H9 (cell line): ENCODE measurements around the gene NFATC4. TPM values are rescaled to one million over a fixed set of nuclear protein-coding genes. Genes with fewer than 3 reads are reported as not detected.

ENCODE experiments used
- DNase-seq: peaks from one replicate; pipeline ENCODE4 v3.0.0-alpha.2; 2017
- H2AFZ ChIP-seq: one replicate; pipeline ENCODE4 v1.6.1; 2013; ENCODE audit warnings: mild to moderate bottlenecking, low read length, control low read depth, moderate library complexity
- H2AK5ac ChIP-seq: 2 replicates; pipeline ENCODE4 v1.6.1; 2013; ENCODE audit warnings: low read length, control low read depth, mixed read lengths; ENCODE audit not compliant: insufficient read length
- H2BK120ac ChIP-seq: one replicate; pipeline ENCODE4 v1.6.1; 2013; ENCODE audit warnings: low read depth, mild to moderate bottlenecking, low read length, control low read depth, inconsistent platforms; ENCODE audit not compliant: poor library complexity, severe bottlenecking
- H2BK12ac ChIP-seq: 2 replicates; pipeline ENCODE4 v1.6.1; 2013; ENCODE audit warnings: low read length, control low read depth, mixed read lengths, low read depth; ENCODE audit not compliant: insufficient read length
- H2BK15ac ChIP-seq: 2 replicates; pipeline ENCODE4 v1.6.1; 2013; ENCODE audit warnings: low read depth, low read length, control low read depth
- H2BK20ac ChIP-seq: one replicate; pipeline ENCODE4 v1.6.1; 2013; ENCODE audit warnings: low read depth, mild to moderate bottlenecking, low read length, control low read depth, inconsistent platforms; ENCODE audit not compliant: poor library complexity, severe bottlenecking
- H2BK5ac ChIP-seq: 2 replicates; pipeline ENCODE4 v1.6.1; 2013; ENCODE audit warnings: low read length, control low read depth, mixed read lengths; ENCODE audit not compliant: insufficient read length
- H3K14ac ChIP-seq: 2 replicates; pipeline ENCODE4 v1.6.1; 2013; ENCODE audit warnings: low read length, control low read depth; ENCODE audit not compliant: insufficient read depth
- H3K18ac ChIP-seq: 2 replicates; pipeline ENCODE4 v1.6.1; 2013; ENCODE audit warnings: low read depth, mild to moderate bottlenecking, mixed read lengths, low read length, control low read depth; ENCODE audit not compliant: insufficient read length
- H3K23ac ChIP-seq: 2 replicates; pipeline ENCODE4 v1.6.1; 2013; ENCODE audit warnings: low read length, control low read depth, mixed read lengths, low read depth; ENCODE audit not compliant: insufficient read length
- H3K23me2 ChIP-seq: 2 replicates; pipeline ENCODE4 v1.6.1; 2013; ENCODE audit warnings: low read depth, mild to moderate bottlenecking, mixed read lengths, low read length, control low read depth; ENCODE audit not compliant: insufficient read length, poor library complexity, severe bottlenecking
- H3K27ac ChIP-seq: 2 replicates; pipeline ENCODE4 v1.5.1; 2013; ENCODE audit warnings: low read length, control low read depth, mixed read lengths, low read depth; ENCODE audit not compliant: insufficient read length
- H3K27me3 ChIP-seq: 2 replicates; pipeline ENCODE4 v1.6.1; 2013; ENCODE audit warnings: low read length, control low read depth, inconsistent platforms; ENCODE audit not compliant: insufficient read depth
- H3K4ac ChIP-seq: 2 replicates; pipeline ENCODE4 v1.6.1; 2013; ENCODE audit warnings: low read depth, mild to moderate bottlenecking, control low read depth, inconsistent platforms, low read length, moderate library complexity
- H3K4me1 ChIP-seq: 2 replicates; pipeline ENCODE4 v1.6.1; 2013; ENCODE audit warnings: low read length, control low read depth, inconsistent platforms; ENCODE audit not compliant: insufficient read depth
- H3K4me2 ChIP-seq: 2 replicates; pipeline ENCODE4 v1.6.1; 2013; ENCODE audit warnings: low read length, control low read depth, mixed read lengths; ENCODE audit not compliant: insufficient read length, insufficient read depth
- H3K56ac ChIP-seq: 2 replicates; pipeline ENCODE4 v1.6.1; 2013; ENCODE audit warnings: low read depth, mild to moderate bottlenecking, mixed read lengths, low read length, control low read depth; ENCODE audit not compliant: insufficient read length
- H3K79me1 ChIP-seq: 2 replicates; pipeline ENCODE4 v1.6.1; 2013; ENCODE audit warnings: low read depth, mild to moderate bottlenecking, moderate library complexity, low read length, control low read depth, inconsistent platforms; ENCODE audit not compliant: insufficient read depth, poor library complexity, severe bottlenecking
- H3K79me2 ChIP-seq: 2 replicates; pipeline ENCODE4 v1.6.1; 2013; ENCODE audit warnings: low read length, control low read depth, inconsistent platforms; ENCODE audit not compliant: insufficient read depth
- H3K9ac ChIP-seq: 2 replicates; pipeline ENCODE4 v1.6.1; 2013; ENCODE audit warnings: low read length, control low read depth, mixed read lengths; ENCODE audit not compliant: insufficient read length; ENCODE audit errors: extremely low read depth
- H3K9me3 ChIP-seq: one replicate; pipeline ENCODE4 v1.6.1; 2013; ENCODE audit warnings: low read depth, low read length, inconsistent platforms; ENCODE audit not compliant: control insufficient read depth
- H3T11ph ChIP-seq: one replicate; pipeline ENCODE4 v1.6.1; 2013; ENCODE audit warnings: mild to moderate bottlenecking, low read length, control low read depth, inconsistent platforms
- H4K20me1 ChIP-seq: one replicate; pipeline ENCODE4 v1.6.1; 2013; ENCODE audit not compliant: control insufficient read depth, insufficient read length, insufficient read depth
- H4K5ac ChIP-seq: 2 replicates; pipeline ENCODE4 v1.6.1; 2013; ENCODE audit warnings: low read depth, mild to moderate bottlenecking, mixed read lengths, low read length, control low read depth; ENCODE audit not compliant: insufficient read length
- H4K8ac ChIP-seq: replicated peaks from 2 replicates; pipeline ENCODE4 v1.6.1; 2013; ENCODE audit warnings: low read length, control low read depth, mixed read lengths, low read depth; ENCODE audit not compliant: insufficient read length
- H4K91ac ChIP-seq: 2 replicates; pipeline ENCODE4 v1.6.1; 2013; ENCODE audit warnings: low read depth, mild to moderate bottlenecking, moderate library complexity, mixed read lengths, low read length, control low read depth; ENCODE audit not compliant: insufficient read length
- H3K27ac Mint-ChIP-seq, 3 experiments: 2 replicates in 2 of 3; 3 replicates in 1 of 3; pipeline ENCODE4 v1.8.0; 2020 to 2021; ENCODE audit warnings: mixed read lengths in 3 of 3, mild to moderate bottlenecking in 1 of 3, moderate library complexity in 1 of 3
- H3K27me3 Mint-ChIP-seq: 2 replicates; pipeline ENCODE4 v1.8.0; 2021; ENCODE audit warnings: low read depth, mild to moderate bottlenecking, moderate library complexity, mixed read lengths
- H3K36me3 Mint-ChIP-seq, 3 experiments: 2 replicates in 2 of 3; 3 replicates in 1 of 3; pipeline ENCODE4 v1.8.0; 2020 to 2021; ENCODE audit warnings: low read depth in 3 of 3, mixed read lengths in 3 of 3; ENCODE audit not compliant: insufficient read depth in 1 of 3
- H3K4me1 Mint-ChIP-seq, 2 experiments: 2 replicates each; pipeline ENCODE4 v1.8.0; 2020; ENCODE audit warnings: mixed read lengths in 2 of 2
- H3K4me3 Mint-ChIP-seq, 2 experiments: 2 replicates in 1 of 2; 3 replicates in 1 of 2; pipeline ENCODE4 v1.8.0; 2020 to 2021; ENCODE audit warnings: mild to moderate bottlenecking in 2 of 2, mixed read lengths in 2 of 2, moderate library complexity in 1 of 2
- H3K9me3 Mint-ChIP-seq, 2 experiments: 2 replicates in 1 of 2; 3 replicates in 1 of 2; pipeline ENCODE4 v1.8.0; 2020; ENCODE audit warnings: mild to moderate bottlenecking in 2 of 2, mixed read lengths in 2 of 2, moderate library complexity in 1 of 2
- WGBS: extraction: QIAGEN DNeasy Blood & Tissue Kit; methylation state at CpG from one replicate; pipeline ENCODE4 v1.1.7; 2013; ENCODE audit warnings: missing lambda C conversion rate, low lambda C conversion rate, mixed read lengths; ENCODE audit not compliant: insufficient read length; ENCODE audit errors: extremely low coverage; 5-methylcytosine and 5-hydroxymethylcytosine counted together
- total RNA-seq: library from RNA; stranded (reverse); gene quantifications from 2 replicates; pipeline ENCODE4 v1.2.1, GENCODE V29; 2021
- TF ChIP-seq, protein P1 (sequence below): fragments of 200-600 bp; sonication (generic); conservative IDR thresholded peaks from 3 replicates; pipeline ENCODE4 v1.8.0; 2021; ENCODE audit warnings: antibody characterized with exemption, mild to moderate bottlenecking

NFATC4 gene
- total RNA-seq, 1 experiment from 2014 or later, result 46.4 TPM

DNA sequence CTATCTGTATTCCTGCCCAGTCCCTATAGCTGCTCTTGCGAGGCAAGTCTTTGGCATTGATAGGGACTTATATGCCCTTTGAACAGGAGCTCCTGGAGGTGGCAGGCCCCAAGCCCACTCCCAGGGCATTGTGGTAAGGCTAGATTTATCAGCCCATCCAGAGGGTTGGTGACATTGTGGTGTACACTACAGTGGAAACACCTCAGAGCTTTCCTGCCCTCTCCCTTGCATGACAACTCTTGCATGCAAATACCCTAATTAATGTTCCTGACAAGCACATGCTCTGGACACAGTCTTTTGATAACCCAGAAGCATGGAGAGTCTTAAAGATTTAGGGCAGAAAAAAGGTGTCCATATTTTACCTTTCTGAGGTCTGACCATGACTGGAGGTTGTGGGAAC lies 27.4 kb upstream of the NFATC4 start:
- Histone ChIP-seq H3K27ac (no peak overlapping the region), H3K56ac (no peak overlapping the region), H2BK20ac (no peak overlapping the region), H2BK15ac (no peak overlapping the region), H3K18ac (no peak overlapping the region), H2AK5ac (no peak overlapping the region), H3K79me1 (no peaks in the 10 kb centered on the region), H3K4me2 (no peak overlapping the region), H2BK5ac (no peak overlapping the region), H2BK12ac (no peak overlapping the region), H4K91ac (no peak overlapping the region), H3K9ac (no peak overlapping the region), H4K8ac (no peak overlapping the region), H4K5ac (no peak overlapping the region), H3T11ph (no peak overlapping the region), H2BK120ac (no peak overlapping the region), H3K4me1 (no peaks in the 10 kb centered on the region; the same call in 1 of the 2 replicates), H3K23me2 (peaks cover 8% of the 10 kb centered on the region), H3K9me3 (no peaks in the 10 kb centered on the region), H3K79me2 (no peaks in the 10 kb centered on the region), H4K20me1 (no peaks in the 10 kb centered on the region), H3K23ac (no peak overlapping the region), H3K4ac (no peak overlapping the region), H2AFZ (no peak overlapping the region), H3K27me3 (peaks cover 43% of the 10 kb centered on the region; the same call in 1 of the 2 replicates), H3K14ac (no peak overlapping the region)
- Mint-ChIP-seq H3K4me1 (peaks cover 13 to 21% of the 10 kb centered on the region in 2 experiments), H3K36me3 (no peaks in the 10 kb centered on the region), H3K27ac (no peak overlapping the region), H3K27me3 (peaks cover 96% of the 10 kb centered on the region), H3K9me3 (no peaks in the 10 kb centered on the region), H3K4me3 (no peak overlapping the region)
- no CpG with 5 or more reads among the region's 1 CpG for WGBS
- no peak for DNase-seq
- TF ChIP-seq, protein P1, sequence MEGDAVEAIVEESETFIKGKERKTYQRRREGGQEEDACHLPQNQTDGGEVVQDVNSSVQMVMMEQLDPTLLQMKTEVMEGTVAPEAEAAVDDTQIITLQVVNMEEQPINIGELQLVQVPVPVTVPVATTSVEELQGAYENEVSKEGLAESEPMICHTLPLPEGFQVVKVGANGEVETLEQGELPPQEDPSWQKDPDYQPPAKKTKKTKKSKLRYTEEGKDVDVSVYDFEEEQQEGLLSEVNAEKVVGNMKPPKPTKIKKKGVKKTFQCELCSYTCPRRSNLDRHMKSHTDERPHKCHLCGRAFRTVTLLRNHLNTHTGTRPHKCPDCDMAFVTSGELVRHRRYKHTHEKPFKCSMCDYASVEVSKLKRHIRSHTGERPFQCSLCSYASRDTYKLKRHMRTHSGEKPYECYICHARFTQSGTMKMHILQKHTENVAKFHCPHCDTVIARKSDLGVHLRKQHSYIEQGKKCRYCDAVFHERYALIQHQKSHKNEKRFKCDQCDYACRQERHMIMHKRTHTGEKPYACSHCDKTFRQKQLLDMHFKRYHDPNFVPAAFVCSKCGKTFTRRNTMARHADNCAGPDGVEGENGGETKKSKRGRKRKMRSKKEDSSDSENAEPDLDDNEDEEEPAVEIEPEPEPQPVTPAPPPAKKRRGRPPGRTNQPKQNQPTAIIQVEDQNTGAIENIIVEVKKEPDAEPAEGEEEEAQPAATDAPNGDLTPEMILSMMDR, result no peak
